ENCODE data around the gene CTNNA3.

The CTNNA3 gene

GRCh38 chr10:66180581-66181318 is 1515.2 kb downstream of the CTNNA3 start:
- no peak for DNase-seq

GRCh38 chr10:66180021-66180420 is 1516.0 kb downstream of the CTNNA3 start:
- no peak for DNase-seq

- no peak for DNase-seq
These were observed 1519.2 kb downstream of the CTNNA3 start for GRCh38 chr10:66176772-66177171.

- no peak for DNase-seq
These were observed 1528.2 kb downstream of the CTNNA3 start for GRCh38 chr10:66167816-66168215.

GRCh38 chr10:66162560-66163143 is 1533.3 kb downstream of the CTNNA3 start:
- DNase-seq, result no peak

GRCh38 chr10:66151346-66151745 is 1544.6 kb downstream of the CTNNA3 start:
- no peak for DNase-seq

GRCh38 chr10:66148312-66148711 is 1547.7 kb downstream of the CTNNA3 start:
- no peak for DNase-seq

GRCh38 chr10:66144016-66144415 is 1552.0 kb downstream of the CTNNA3 start:
- no peak for DNase-seq

GRCh38 chr10:66102756-66103155 is 1593.2 kb downstream of the CTNNA3 start:
- DNase-seq, result no peak

- DNase-seq, result no peak
These were observed 1597.2 kb downstream of the CTNNA3 start for GRCh38 chr10:66098595-66099480.

- DNase-seq, result no peak
These were observed 1600.4 kb downstream of the CTNNA3 start for GRCh38 chr10:66095610-66096009.

- no peak for DNase-seq
These were observed 1610.1 kb downstream of the CTNNA3 start for GRCh38 chr10:66085906-66086305.

GRCh38 chr10:66071907-66072306 is 1624.1 kb downstream of the CTNNA3 start:
- DNase-seq, result no peak

- no peak for DNase-seq
These were observed 1637.4 kb downstream of the CTNNA3 start for GRCh38 chr10:66058594-66058993.

- DNase-seq, result no peak
These were observed 1646.7 kb downstream of the CTNNA3 start for GRCh38 chr10:66049335-66049734.

- no peak for DNase-seq
These were observed 1650.1 kb downstream of the CTNNA3 start for GRCh38 chr10:66045859-66046258.

GRCh38 chr10:66041771-66042170 is 1654.2 kb downstream of the CTNNA3 start:
- DNase-seq, result no peak

GRCh38 chr10:66038623-66039022 is 1657.4 kb downstream of the CTNNA3 start:
- no peak for DNase-seq

GRCh38 chr10:66026321-66026720 is 1669.7 kb downstream of the CTNNA3 start:
- DNase-seq, result no peak

GRCh38 chr10:66025186-66025585 is 1670.8 kb downstream of the CTNNA3 start:
- DNase-seq, result no peak

GRCh38 chr10:66021423-66021822 is 1674.6 kb downstream of the CTNNA3 start:
- DNase-seq, result no peak

- DNase-seq, result no peak
These were observed 1687.8 kb downstream of the CTNNA3 start for GRCh38 chr10:66008221-66008620.

- no peak for DNase-seq
These were observed 1689.6 kb downstream of the CTNNA3 start for GRCh38 chr10:66006411-66006810.

- no peak for DNase-seq
These were observed 1702.5 kb downstream of the CTNNA3 start for GRCh38 chr10:65993451-65993850.
